HTR-8/SVneo (cell line): ENCODE data around the gene VDR.
A peak's percentile ranks its signal among the peaks of the same experiment; 100 is the strongest.

ENCODE experiments used
- DNase-seq: peaks from one replicate; pipeline ENCODE4 v3.0.0; 2011; ENCODE audit warnings: low spot score, mixed read lengths; ENCODE audit not compliant: insufficient read length
- FAIRE-seq: peaks from 2 replicates; lab custom pipeline; 2011; peaks lifted over from hg19 to GRCh38; lab: Jason Lieb, UNC

Gene VDR

DNA sequence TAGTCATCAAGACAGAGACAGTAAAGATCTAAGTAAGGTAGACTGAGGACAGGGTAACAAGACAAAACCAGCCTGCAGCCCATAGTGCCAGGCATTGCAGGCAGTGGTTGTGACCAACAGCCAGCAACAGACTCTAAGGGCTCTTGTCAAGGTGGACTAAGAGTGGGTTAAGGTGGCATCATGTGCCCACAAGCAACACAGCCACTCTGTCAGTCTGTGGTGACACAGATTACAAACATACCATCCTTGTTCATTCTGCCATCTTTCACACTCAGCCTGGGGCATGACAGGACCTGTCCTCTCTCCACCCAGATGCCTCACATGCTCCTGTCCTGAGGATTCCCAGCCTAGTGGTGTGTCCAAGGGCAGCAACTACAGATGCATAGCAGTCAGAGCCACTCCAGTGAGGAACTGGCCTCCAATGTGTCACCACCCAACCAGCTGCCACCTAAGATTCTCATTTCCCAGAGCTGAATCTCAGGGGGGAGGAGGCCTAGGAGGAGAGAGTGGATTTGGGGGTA, 28.3 kb downstream of the VDR start:
- FAIRE-seq (no peak), DNase-seq (no peak)

DNA sequence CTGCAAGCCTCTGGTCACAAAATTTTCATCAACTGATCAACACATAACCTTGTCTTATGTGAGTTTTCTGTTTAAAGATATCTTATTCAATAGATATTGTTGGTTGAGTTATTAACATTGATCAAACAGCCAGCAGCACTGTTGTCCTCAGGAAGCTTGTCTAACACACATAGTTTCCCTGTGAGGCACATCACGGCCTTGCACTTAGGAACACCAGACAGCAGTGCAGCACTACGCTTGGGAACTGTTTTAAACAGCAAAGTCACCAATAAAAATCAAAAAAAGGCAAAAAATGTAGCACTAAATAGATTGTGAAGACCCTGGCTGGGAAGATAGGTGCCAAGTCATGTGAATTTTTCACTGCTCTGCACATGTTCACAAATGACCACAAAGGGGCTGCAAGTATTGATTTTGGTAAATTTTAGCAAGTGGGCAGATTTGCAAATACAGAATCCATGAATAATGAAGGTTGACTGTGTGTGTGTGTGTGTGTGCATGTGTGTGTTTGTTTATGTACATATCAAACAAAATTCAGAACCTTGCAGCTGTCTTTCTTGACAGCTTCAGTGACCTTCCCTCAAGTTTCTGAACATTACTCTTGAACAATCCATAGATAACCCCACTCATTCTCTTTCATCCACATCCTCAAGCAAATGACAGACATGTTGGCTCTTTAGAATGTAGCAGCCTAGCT, 28.9 kb downstream of the VDR start:
- FAIRE-seq: no peak
- DNase-seq: no peak

DNA sequence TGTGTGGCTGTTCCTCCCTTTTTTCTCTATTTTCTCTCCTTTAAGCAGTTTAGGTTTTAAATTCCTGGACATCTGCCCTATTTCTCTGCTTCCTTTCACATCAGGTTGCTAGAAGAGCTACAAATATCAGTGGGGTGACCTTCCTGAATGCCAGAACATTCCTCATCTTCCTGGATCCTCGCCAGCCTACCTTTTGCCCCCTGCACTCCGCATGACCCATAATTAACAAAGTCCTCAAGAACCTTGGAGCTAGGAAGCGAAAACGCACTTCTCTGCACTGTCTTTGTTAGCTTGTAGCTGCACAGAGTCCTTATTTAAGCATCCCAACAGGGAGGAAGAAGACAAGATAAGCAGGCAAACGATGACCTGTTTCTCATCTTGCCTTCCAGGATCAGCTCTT, 30.5 kb downstream of the VDR start:
- DNase-seq: no peak
- no peak for FAIRE-seq

DNA sequence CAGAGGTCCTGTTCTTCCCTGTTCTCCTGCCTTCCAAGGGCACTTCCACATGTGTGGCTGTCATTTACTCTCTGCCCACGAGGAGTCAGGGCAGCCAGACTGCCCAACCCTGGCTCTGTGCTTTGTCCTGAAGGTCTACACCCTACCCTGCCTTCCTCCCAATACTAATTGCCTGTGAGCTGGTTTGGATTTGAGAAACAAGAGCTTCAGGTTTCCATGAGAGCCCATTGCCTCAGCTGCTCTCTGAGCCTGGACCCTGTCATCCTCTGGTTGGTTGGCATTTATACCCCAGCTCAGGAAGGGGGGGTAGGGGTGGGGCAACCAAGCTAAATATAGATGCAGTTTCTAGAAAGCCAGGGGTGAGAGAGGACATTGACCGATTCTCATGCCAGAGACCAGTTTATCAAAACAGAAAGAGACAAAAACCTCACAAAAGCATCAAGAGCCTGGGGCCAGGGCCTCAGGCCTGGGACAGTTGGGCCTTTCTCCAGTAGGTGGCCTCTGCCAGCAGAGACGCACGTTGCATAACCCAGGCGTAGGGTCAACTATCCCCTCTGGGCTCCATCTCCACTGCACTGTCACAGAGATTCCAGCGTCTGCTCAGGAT, 34.5 kb downstream of the VDR start:
- DNase-seq (peak; percentile 57), FAIRE-seq (no peak)

DNA sequence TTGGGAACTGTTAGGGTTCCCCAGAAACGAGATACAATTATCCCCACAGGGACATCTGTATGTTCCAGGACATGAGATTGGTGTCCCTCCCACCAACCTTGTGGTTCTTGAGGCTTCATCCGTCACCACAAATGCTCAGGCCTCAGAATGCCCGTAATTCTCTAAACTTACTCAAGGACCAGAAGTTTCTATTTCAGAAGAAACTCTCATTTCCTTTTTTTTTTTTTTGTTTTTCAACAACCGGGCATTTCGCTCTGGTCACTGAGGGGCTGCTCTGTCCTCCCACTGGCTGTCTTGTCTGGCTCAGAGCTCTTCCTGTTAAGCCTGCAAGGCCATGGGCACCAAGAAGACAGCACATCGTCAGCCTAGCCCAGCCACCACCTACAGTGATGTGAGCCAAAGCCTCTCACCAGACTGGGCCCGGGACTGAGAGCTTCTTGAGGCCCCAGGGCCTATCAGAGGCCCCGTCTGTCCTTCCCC, 36.2 kb downstream of the VDR start:
- DNase-seq (no peak), FAIRE-seq (no peak)

DNA sequence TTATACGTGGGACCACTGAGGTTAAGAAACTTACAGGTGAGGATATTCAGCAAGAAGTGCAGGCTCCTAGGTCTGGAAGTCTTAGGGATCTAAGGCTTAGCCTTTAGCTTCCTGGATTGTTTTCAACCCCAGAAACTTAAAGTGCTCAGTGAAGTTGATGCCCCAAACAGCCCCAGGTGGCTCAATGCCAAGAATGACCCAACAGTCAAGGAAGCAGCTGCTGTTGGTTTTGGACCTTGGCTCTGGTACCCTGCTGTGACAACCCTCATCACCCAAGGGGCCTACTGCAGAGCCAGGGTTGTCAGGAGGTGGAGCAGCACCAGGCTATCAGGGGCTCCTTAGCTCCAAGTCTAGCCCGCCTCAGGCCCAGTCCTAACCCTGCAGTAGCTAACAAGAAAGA, 36.8 kb downstream of the VDR start:
- no peak for FAIRE-seq

DNA sequence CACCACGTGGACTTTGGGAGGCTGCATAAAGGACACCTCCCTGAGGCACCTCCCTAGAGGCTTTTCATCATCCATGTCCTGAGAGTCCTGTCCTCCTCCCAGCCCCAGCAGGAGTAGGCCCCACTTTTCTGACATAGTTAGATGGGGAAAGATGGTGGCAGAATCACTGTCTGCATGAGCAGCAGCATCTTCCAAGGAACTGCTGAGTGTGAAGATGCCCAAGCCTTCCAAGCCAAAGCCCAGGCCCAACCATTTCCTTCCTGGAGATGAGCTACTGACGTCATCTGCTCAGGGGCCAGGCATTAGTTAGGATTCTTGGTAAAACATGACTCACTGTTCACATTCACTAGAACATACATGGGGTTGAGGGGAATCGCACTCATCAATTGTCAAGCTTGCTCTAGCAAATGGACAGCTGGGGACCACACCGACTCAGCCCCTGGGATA, 37.3 kb downstream of the VDR start:
- DNase-seq: peak; percentile 38

More for the DNA sequence above, 36.8 kb downstream of the VDR start:
- DNase-seq: no peak

DNA sequence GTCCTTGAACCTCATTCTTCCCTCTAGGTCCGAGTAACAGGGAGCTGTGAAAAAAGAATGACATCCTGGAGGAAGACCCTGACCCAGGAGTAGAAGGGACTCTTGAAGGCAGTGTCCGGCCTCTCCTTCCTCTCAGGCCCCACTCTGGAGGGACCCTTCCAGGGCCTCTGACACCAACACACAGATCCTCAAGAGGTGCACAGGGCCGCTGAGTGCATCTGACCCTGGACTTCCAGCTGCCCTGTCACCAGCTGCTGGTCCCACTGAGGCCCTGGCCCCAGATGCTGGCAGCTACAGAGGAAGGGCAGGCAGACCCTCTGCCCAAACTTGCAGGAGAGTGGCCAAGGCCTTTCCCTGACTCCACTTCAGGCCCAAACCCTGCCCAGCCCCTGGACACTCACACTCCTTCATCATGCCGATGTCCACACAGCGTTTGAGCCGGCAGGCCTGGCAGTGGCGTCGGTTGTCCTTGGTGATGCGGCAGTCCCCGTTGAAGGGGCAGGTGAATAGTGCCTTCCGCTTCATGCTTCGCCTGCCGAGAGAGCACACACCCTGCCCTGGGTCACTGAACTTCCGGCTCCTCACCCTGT, 40.1 kb downstream of the VDR start:
- FAIRE-seq (no peak), DNase-seq (no peak)

More for the DNA sequence above, 37.3 kb downstream of the VDR start:
- FAIRE-seq: no peak

DNA sequence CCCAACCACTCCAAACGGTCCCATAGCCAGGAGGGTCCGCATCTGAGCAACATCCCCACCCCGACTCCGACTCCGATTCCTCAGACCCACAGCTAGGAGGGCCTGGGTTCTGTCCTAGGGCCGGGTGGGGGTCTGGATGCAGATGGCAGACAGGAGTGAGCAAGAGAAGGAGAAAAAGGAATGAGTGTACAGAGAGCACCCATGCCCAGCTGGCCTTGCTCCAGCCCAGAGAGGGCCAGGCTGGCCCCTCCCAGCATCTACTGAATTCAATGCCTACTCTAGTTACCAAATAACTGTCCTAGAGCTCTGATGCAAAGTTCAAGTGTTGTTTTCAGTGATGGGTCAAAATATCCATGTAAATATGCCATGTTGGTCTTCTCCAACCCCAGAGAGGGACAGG, 40.8 kb downstream of the VDR start:
- DNase-seq (no peak), FAIRE-seq (no peak)

DNA sequence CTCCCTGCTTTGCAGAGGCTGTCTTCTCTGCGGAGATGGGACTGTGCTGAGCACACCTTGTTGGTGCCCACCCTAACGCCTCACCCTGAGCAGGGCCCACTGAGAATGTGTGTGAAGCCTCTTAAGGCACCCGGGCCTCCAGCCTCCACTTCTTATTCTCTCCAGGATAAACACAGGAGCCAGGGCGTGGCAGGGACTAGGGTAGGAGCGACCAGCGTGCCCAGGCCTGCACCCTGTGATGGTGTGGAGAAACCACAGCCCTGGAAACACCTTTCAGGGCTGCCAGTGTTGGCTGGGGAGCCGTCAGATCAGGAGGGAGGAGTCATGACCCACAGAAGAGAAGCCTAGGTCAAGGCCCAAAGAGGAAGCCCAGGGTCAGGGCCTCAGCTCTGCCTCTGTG, 41.3 kb downstream of the VDR start:
- FAIRE-seq (no peak), DNase-seq (no peak)

DNA sequence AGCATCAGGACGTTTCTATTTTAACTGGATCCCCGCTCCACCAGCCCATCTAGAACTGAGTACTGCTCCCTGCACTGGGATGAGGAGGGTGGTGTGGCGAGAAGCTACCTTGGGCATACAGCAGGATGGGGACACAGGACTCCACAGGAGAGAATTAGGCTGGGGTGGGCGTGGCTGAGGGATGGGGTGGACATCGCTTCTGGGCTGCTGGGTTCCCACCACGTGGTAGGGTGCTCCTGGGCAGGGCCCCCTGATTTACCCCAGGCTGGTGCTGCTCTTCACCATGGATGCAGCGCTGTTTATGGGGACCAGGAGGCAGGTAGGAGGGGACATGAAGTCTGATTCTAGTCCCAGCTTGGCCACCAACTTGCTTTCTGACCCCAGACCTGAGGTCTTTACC, 41.9 kb downstream of the VDR start:
- no peak for FAIRE-seq
- no peak for DNase-seq

DNA sequence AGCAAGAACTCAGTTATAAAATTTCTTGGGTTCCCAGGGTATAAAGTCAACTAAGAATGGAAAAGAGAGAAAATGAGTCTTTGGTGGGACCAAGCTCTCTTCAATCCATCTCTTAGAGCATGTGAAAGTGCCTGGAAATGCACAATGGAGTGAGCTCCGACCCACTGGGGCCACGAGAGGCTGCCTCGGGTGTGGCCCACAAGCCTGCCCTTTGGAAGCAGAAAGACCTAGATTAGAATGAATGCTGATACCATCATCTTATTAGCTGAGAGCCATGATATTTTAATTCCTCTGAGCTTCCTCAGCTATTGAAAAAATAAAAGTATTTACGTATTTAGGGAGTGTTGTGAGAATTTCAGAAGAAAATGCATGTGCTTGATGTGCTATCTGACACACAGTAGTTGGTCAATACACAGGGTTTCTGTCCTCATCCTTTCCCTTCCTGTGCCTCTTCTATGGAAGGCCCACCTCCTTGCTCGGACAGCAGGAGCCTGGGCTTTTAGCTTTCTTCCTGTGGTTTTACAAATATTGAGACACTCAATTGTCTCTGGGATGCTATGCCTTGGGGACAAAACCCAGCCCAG, 42.5 kb downstream of the VDR start:
- DNase-seq (no peak), FAIRE-seq (no peak)

DNA sequence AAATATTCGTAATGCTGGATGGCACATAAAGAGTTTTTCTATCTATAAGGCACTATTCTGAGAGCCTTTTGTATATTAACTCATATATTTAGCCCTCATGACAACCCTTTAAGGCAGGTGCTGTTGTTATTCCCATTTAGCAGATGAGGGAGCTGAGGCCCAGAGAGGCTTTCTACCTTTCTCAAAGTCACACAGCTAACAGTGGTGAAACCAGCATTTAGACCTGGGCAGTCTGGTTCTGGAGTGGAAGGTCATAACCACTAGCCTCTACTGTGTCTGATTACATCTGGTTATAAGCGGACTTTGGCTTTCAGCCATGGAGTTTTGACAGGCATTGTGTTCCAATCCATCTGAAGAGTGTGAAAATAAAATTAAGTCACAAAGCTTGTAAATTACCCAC, 43.9 kb downstream of the VDR start:
- FAIRE-seq: no peak

DNA sequence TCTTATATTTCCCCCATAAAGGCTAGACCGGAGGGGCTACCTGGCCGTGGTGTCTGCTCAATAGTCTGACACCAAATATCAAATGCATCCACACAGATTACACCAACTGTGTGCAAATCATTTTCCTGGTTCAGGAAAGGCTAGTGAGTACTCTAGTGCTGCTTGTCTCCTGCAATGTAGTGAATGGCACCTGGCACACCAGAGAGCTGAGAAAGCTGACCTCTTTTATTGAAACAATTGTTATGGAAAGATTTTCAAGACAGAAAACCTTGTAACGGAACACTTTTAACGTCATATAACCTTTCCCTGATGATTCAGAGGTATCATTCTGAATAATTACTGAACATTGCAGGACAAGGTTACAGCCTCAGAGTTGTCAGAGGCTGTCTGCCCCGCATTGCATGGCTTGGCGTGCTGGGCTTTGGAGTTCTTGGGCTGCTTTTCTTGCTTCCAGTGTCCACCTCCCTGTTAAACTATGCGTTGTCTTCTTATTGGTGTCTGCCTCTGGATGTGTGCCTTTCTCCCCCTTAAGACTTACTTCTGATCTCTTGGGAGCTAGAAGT, 44.4 kb downstream of the VDR start:
- FAIRE-seq (no peak), DNase-seq (no peak)

More for the DNA sequence above, 43.9 kb downstream of the VDR start:
- no peak for DNase-seq

DNA sequence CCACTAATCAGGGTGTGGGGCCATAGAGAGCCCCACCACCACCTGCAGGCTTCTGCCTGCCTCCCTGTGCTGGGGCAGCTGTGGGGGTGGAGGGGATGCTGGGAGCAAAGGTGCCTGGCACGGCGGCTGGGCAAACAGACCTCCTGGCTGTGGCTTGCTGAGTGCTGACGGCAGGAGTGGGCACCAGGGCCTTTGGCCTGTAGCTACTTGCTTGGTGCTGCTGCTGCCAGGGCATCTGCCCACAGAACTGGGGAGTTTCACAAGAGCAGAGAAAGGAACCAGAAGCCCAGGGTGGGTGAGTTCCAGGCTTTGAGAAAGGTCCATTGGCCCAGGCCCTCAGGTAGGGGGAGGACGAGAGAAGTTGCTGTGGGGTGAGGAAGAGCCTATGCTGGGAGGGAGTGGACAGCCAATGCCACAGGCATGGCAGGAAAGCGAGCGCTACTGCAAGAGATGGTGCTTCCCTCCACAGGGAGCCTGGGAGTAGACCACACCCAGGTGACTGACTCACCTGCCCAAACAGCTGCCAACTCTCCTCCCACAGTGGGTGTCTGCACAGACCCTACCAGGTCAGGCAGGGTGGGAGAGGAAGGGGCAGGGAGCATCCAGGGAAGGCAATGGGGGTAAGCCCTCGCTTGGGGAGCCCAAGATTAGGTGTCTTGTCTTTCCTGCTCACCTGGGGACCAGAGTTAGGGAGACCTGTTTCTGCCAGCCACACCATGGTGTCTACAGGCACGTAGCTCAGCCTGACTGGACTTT, 46.1 kb downstream of the VDR start:
- no peak for FAIRE-seq

DNA sequence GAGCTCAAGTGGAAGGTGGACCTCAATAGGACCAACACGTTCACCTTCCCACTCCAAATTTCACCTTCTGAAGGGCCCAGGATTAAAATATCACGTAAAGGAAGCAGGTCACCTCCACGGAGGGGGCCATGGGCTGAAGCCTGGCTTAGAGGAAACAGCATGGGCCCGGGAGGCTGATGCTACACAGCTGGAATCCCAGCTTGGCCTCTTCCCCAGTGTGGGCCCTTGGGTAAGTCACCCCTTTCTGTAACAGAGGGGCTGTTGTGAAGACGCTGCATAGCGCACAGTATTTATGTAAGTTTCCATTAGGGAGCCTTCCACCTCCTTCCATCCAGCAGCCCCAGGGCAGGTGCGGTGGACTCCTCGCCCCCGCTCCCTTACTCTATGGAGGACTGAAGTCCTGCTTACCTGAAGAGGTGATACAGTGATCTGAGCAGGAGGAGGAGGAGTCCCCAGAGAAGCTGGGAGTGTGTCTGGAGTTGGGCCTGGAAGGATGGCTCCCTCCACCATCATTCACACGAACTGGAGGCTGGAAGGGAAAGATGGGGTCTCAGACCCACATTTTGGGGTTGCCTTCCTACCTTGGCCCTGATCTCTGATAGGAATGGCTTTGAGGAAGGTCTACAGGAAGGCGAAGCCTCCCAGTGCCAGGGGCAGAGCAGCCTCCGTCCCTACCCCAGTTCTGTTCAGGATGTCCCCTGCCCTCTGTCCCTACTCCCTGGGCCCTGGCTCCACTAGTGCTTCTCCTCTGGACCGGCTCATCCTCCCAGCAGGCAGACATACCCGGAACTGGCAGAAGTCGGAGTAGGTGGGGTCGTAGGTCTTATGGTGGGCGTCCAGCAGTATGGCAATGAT, 47.8 kb downstream of the VDR start:
- FAIRE-seq: no peak
- DNase-seq: no peak

More for the DNA sequence above, 46.1 kb downstream of the VDR start:
- no peak for DNase-seq

DNA sequence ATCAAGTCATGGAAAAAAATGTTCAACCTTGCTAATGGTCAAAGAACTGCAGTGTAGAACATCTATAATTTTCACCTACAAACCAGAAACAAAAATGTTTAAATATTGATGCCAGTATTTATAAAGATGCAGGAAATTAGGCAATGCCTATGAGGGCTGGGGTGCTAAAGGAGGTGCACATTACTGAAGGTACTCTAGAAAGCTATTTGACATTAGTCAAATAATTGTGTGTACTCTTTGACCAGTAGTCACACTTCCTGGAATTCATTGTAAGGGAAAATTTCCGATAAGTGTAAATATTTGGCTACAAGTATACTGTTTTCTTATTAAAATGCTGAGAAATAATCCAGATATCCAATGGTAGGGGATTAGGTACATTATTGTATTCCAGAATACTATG, 48.7 kb downstream of the VDR start:
- DNase-seq (no peak), FAIRE-seq (no peak)

DNA sequence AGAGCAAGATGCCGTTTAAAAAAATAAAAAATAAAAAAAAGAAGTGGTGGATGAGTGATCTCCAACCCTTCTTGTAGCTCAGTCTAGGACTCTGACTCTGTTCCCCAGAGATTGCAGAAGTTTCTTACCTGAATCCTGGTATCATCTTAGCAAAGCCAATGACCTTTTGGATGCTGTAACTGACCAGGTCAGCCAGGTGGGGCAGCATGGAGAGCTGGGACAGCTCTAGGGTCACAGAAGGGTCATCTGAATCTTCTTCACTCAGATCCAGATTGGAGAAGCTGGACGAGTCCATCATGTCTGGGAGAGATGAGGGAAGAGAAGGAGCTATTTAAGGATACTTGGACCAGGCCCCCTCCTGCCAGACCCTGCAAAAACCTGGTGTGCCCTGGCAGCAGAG, 49.3 kb downstream of the VDR start:
- FAIRE-seq: no peak

DNA sequence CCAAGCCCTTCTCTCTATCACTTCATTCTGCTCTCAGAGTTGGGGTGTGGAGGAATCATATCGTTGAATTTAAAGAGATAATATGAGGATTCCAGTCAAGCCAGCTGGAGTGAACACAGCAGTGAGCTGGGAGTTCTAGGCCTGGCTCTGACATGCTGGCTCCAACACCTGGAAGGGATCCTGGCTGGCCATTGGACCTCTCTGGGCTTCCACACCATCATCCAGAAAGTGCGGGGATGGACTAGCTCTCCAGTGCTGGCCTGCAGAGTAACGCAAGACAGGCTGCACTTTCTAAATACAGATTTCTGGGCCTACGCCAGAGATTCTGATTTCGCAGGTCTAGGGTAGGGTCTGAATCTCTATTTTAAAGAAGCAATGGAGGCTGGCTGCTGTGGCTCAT, 50.3 kb downstream of the VDR start:
- FAIRE-seq (no peak), DNase-seq (no peak)

More for the DNA sequence above, 49.3 kb downstream of the VDR start:
- DNase-seq: no peak
